ENCODE measurements around the gene PTPRK. TPM values are rescaled to one million over a fixed set of nuclear protein-coding genes. Genes with fewer than 3 reads are reported as not detected.

Gene PTPRK
- total and polyA plus RNA-seq, 9 of the 15 experiments (the other 6 are each of a cell fraction or from before 2014, with no cell fraction given): 0.04 to 0.51 TPM; not detected in 7

- no peaks in the 10 kb centered on the region for H4K20me1 ChIP-seq (replicated peaks; ENCODE audit: control insufficient read depth, insufficient read depth, low read length)
- in situ Hi-C loops (cut with MboI) (no loop called here), intact Hi-C loops (cut with micrococcal nuclease) (no loop called here)
- ATAC-seq (no peak), DNase-seq (ENCODE audit: extremely low read depth in 1 of 4, low spot score in 3 of 4) (no peak), FAIRE-seq (no peak)
- ChIA-PET POLR2A (no interaction called here), CTCF (ENCODE audit: low intra/inter-chr PET ratio) (no interaction called here)
- H2AFZ ChIP-seq (ENCODE audit: low read depth, low read length): no peak overlapping the region
- no peaks in the 10 kb centered on the region for H3K4me1 ChIP-seq (replicated peaks in 1 of 2; ENCODE audit: control insufficient read depth in 2 of 2, insufficient read depth in 2 of 2, low read length in 2 of 2)
- H3K27me3 ChIP-seq (ENCODE audit: control insufficient read depth in 2 of 2, insufficient read depth in 2 of 2, low read length in 2 of 2): no peaks in the 10 kb centered on the region
- no peaks in the 10 kb centered on the region; the same call in 1 of the 2 replicates for H3K9me3 ChIP-seq (replicated peaks; ENCODE audit: control insufficient read depth, insufficient read depth, low read depth, low read length)
- H3K79me2 ChIP-seq (ENCODE audit: control insufficient read depth, insufficient read depth, low read length): no peaks in the 10 kb centered on the region
- BruUV-seq (replicated peaks): no TSS peak
- no peak overlapping the region for H3K4me3 ChIP-seq
- H3K9ac ChIP-seq (ENCODE audit: insufficient read depth in 1 of 2, low read depth in 2 of 2, low read length in 2 of 2): no peak overlapping the region
- no peak overlapping the region for H3K4me2 ChIP-seq (ENCODE audit: insufficient read depth, low read length)
- no peak for TF ChIP-seq ELK1 (CRISPR knock-in tag; IDR thresholded peaks at IDR 0.05)
- no peak for TF ChIP-seq NKRF (IDR thresholded peaks at IDR 0.05; ENCODE audit: borderline replicate concordance)
- no peak overlapping the region for H3K27ac ChIP-seq (ENCODE audit: extremely low read depth, low read depth, low read length)
- no peaks in the 10 kb centered on the region for H3K36me3 ChIP-seq (ENCODE audit: control insufficient read depth, insufficient read depth, low read length)
- H3K9me1 ChIP-seq (ENCODE audit: control insufficient read depth, insufficient read depth, low read length): no peaks in the 10 kb centered on the region
These were observed 340.4 kb downstream of the PTPRK start for GRCh38 chr6:128179876-128180438.

GRCh38 chr6:128174724-128175123 lies 345.7 kb downstream of the PTPRK start:
- BruUV-seq (replicated peaks): no TSS peak
- Histone ChIP-seq H3K36me3 (ENCODE audit: control insufficient read depth, insufficient read depth, low read length) (no peaks in the 10 kb centered on the region), H3K27me3 (ENCODE audit: control insufficient read depth in 2 of 2, insufficient read depth in 2 of 2, low read length in 2 of 2) (no peaks in the 10 kb centered on the region), H3K79me2 (ENCODE audit: control insufficient read depth, insufficient read depth, low read length) (no peaks in the 10 kb centered on the region), H2AFZ (ENCODE audit: low read depth, low read length) (no peak overlapping the region), H3K9me3 (replicated peaks; ENCODE audit: control insufficient read depth, insufficient read depth, low read depth, low read length) (0 out of 2 replicates have a peak, but pooled peaks cover 1% of the 10 kb centered on the region), H3K4me3 (no peak overlapping the region), H3K4me2 (ENCODE audit: insufficient read depth, low read length) (no peak overlapping the region), H3K4me1 (replicated peaks in 1 of 2; ENCODE audit: control insufficient read depth in 2 of 2, insufficient read depth in 2 of 2, low read length in 2 of 2) (no peaks in the 10 kb centered on the region), H4K20me1 (replicated peaks; ENCODE audit: control insufficient read depth, insufficient read depth, low read length) (no peaks in the 10 kb centered on the region), H3K9ac (ENCODE audit: insufficient read depth in 1 of 2, low read depth in 2 of 2, low read length in 2 of 2) (no peak overlapping the region), H3K9me1 (ENCODE audit: control insufficient read depth, insufficient read depth, low read length) (no peaks in the 10 kb centered on the region), H3K27ac (ENCODE audit: extremely low read depth, low read depth, low read length) (no peak overlapping the region)
- in situ Hi-C loops (cut with MboI) (no loop called here), intact Hi-C loops (cut with micrococcal nuclease) (no loop called here)
- ATAC-seq (no peak), FAIRE-seq (no peak), DNase-seq (ENCODE audit: extremely low read depth in 1 of 4, low spot score in 3 of 4) (no peak)
- CTCF ChIA-PET (ENCODE audit: low intra/inter-chr PET ratio): no interaction called here
- POLR2A ChIA-PET: no interaction called here
- TF ChIP-seq TCF3 (CRISPR knock-in tag; IDR thresholded peaks at IDR 0.05) (no peak), ZNF431 (CRISPR knock-in tag; IDR thresholded peaks at IDR 0.05) (no peak), SMAD3 (CRISPR knock-in tag; conservative IDR thresholded peaks at IDR 0.05) (no peak), MLLT1 (IDR thresholded peaks at IDR 0.05) (no peak), EWSR1 (IDR thresholded peaks at IDR 0.05; ENCODE audit: borderline replicate concordance, low read depth, partially characterized antibody) (no peak), ZFP1 (CRISPR knock-in tag; IDR thresholded peaks at IDR 0.05) (no peak), ARID1B (IDR thresholded peaks at IDR 0.05) (no peak), CHCHD3 (CRISPR knock-in tag; IDR thresholded peaks at IDR 0.05) (no peak), THAP7 (CRISPR knock-in tag; IDR thresholded peaks at IDR 0.05) (no peak), XRCC4 (IDR thresholded peaks at IDR 0.05; ENCODE audit: extremely low read depth, insufficient read depth, insufficient read length) (no peak)

All from K562 (cell line).